Pericardium fibroblast (primary cell): Measurements from ENCODE around the gene MOSPD3. TPM values are rescaled to one million over a fixed set of nuclear protein-coding genes. Genes with fewer than 3 reads are reported as not detected.

Source experiments
- total RNA-seq: library from RNA; depleted of rRNA; stranded (reverse); fragments of >200 nt; gene quantifications from 2 replicates; pipeline ENCODE4 v1.2.3, GENCODE V29; 2015

The MOSPD3 gene
- total RNA-seq = 15.6 and 21.6 TPM in 2 replicates

DNA sequence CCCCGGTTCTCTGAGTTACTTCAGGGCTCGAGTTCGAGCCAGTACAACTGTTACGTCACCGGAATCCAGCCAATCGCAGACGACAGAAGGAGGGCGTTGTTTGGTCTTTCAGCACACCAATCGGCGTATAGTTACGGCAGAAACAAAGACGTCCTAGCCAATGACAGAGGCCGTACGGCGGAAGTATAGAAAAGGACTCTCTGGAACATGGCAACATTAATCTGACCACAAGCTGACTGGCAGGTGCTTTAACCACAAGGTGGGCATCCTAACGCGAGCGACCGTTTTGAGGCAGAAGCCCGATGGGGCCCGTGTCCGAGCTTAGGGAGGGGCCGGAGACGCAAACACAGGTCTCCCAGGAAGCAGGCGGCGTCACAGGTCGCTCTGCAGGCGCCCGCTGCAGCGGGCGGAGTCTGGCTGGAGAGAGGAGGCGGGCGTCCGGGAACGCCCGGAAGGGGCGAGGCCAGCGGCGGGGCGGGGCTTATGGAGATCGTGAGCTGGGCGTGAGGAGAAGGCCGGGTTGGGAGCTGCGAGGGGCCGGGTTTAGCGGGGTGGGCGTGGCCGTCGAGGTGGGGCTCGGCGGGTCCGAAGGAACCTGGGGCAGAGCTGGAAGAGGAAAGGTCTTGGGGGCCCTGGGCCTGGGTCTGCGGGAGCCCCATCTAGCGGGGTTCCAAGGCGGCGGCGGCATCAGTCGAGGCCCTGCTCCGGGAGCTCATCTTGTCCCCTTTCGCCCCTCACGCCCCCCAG lies at the start of gene MOSPD3:
TSS of gene MOSPD3 (plus strand) at position 558 of the 747 bp plus-strand sequence. CDS start 252 bp downstream, outside the sequence.

GRCh38 chr7:100573691-100574361 lies 38.5 kb upstream of the MOSPD3 start, which contains the start of gene SAP25:
Gene SAP25, minus strand, starts transcription at chr7:100573900. Its CDS starts 158 bp downstream, at chr7:100573742.

GRCh38 chr7:100585511-100586265 lies 26.7 kb upstream of the MOSPD3 start, which contains the start of gene LRCH4:
Gene LRCH4, minus strand, starts transcription at chr7:100586129. Its CDS starts 29 bp downstream, at chr7:100586100.

GRCh38 chr7:100586266-100587025 lies 25.9 kb upstream of the MOSPD3 start, which contains the start of gene FBXO24:
Gene FBXO24, plus strand, starts transcription at chr7:100586328. Its CDS starts 298 bp downstream, at chr7:100586626.

DNA sequence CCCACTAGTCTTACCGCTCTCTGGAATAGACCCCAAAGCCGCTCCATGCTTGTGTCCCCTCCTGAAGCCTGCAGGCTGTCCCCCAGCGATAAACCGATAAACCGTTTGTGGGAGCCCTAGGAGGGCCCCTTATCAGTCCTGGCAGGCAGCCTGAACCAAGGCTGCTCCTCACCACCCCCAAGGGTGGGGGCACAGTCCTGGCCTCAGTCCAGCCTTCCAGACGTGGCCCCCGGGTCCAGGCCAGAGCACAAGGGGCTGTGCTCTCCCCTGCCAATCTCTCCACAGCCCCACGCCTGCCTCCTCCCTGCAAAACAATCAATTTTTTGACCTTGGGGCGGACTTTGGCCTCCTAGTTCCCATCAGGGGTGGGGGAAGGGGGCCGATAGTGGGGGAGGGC lies 29.1 kb downstream of the MOSPD3 start, which contains the start of gene TFR2:
TSS of gene TFR2 (minus strand) at position 90 of the 397 bp plus-strand sequence. CDS start at position 47, 43 bp downstream.

DNA sequence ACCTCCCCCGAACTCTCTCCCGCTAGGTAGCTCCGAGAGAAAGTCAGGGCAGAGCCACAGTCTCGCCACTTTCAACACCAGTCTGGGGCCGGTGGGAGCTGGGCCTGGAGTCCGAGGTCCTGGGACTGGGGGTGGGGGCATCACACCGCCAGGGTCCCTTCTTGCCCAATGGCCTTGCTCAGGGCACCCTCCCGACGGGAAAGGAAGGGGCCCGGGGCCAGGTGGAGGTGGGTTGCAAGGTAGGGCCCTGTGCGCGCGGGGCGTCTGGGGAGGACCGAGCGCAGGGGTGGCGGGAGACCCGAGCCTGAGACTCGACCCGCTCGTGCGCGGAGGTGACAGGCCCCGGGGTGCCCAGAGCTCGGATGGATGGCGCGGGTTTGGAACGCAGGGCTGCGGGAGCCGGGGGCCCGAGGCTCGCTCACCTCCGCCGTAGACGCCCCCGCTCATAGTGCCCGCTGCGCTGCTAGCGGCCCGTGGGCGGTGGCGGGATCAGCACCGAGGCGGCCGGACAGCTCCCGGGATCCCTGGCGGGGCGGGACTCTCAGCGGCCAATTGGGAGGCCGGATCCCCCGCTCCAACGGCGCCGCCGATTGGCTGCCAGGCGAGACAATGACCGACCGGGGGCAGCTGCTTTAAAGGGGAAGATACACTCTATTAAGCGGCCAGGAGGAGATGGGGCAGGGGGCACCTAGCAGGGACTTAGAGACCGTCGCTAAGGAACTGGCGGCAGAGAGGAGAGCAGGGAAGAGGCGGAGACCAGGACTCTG lies 43.8 kb downstream of the MOSPD3 start, which contains the start of gene ACTL6B:
TSS of gene ACTL6B (minus strand) at position 541 of the 767 bp plus-strand sequence. CDS start at position 447, 94 bp downstream.

Other genes starting within 250 kb of the MOSPD3 start
- gene PILRA, start 239.1 kb upstream of the MOSPD3 start, total RNA-seq = 2.2 and 5.6 TPM in 2 replicates
- 0.58 and 2.4 TPM in 2 replicates for gene ZCWPW1, start 183.8 kb upstream of the MOSPD3 start, total RNA-seq
- gene MEPCE, start 182.7 kb upstream of the MOSPD3 start, total RNA-seq = 25.7 and 32.7 TPM in 2 replicates
- 23.6 and 33.3 TPM in 2 replicates for gene PPP1R35, start 176.0 kb upstream of the MOSPD3 start, total RNA-seq
- 8.4 TPM in 1 of 2 replicates, not detected in the other for gene SPACDR, start 148.3 kb upstream of the MOSPD3 start, total RNA-seq
- gene TSC22D4, start 133.3 kb upstream of the MOSPD3 start, total RNA-seq = 48.1 and 49.1 TPM in 2 replicates
- gene NYAP1, start 128.6 kb upstream of the MOSPD3 start, total RNA-seq = 2.6 and 3.4 TPM in 2 replicates
- gene AGFG2, start 73.3 kb upstream of the MOSPD3 start, total RNA-seq = 20.5 and 38.2 TPM in 2 replicates
- 0.93 and 2.4 TPM in 2 replicates for gene SAP25, start 38.6 kb upstream of the MOSPD3 start, total RNA-seq
- gene LRCH4, start 26.4 kb upstream of the MOSPD3 start, total RNA-seq = 46.8 and 48.4 TPM in 2 replicates
- gene FBXO24, start 26.2 kb upstream of the MOSPD3 start, total RNA-seq = 0.12 TPM in 1 of 2 replicates, not detected in the other
- 579 and 757 TPM in 2 replicates for gene PCOLCE, start 10.2 kb upstream of the MOSPD3 start, total RNA-seq
- gene TFR2, start 29.0 kb downstream of the MOSPD3 start, total RNA-seq = 0.47 TPM in 1 of 2 replicates, not detected in the other
- gene ACTL6B, start 43.9 kb downstream of the MOSPD3 start, total RNA-seq = not detected in 2 replicates
- gene GNB2, start 61.2 kb downstream of the MOSPD3 start, total RNA-seq = 201 and 244 TPM in 2 replicates
- 13.8 and 18.6 TPM in 2 replicates for gene GIGYF1, start 81.7 kb downstream of the MOSPD3 start, total RNA-seq
- 25.4 and 34.2 TPM in 2 replicates for gene POP7, start 93.6 kb downstream of the MOSPD3 start, total RNA-seq
- not detected in 2 replicates for gene EPO, start 107.9 kb downstream of the MOSPD3 start, total RNA-seq
- gene ZAN, start 121.1 kb downstream of the MOSPD3 start, total RNA-seq = not detected in 2 replicates
- gene EPHB4, start 215.0 kb downstream of the MOSPD3 start, total RNA-seq = 44.6 and 62.8 TPM in 2 replicates
- gene SLC12A9, start 240.2 kb downstream of the MOSPD3 start, total RNA-seq = 21.1 and 25.7 TPM in 2 replicates